Midbrain (tissue), 1 donor: ENCODE measurements around the gene SSH3.

Experiments
- DNase-seq: peaks from one replicate; lab custom pipeline; 2025; lab: John Stamatoyannopoulos, UW

Gene SSH3

GRCh38 chr11:67268081-67268961 is 35.0 kb upstream of the SSH3 start:
- DNase-seq: no peak

GRCh38 chr11:67268962-67269268 is 34.4 kb upstream of the SSH3 start:
- no peak for DNase-seq

- DNase-seq: no peak
Observed at GRCh38 chr11:67269401-67270255, 33.7 kb upstream of the SSH3 start.

- DNase-seq: peak; percentile 31
Observed at GRCh38 chr11:67270256-67271204, 32.8 kb upstream of the SSH3 start.

- DNase-seq: no peak
Observed at GRCh38 chr11:67271205-67271540, 32.2 kb upstream of the SSH3 start.

GRCh38 chr11:67271541-67272284 is 31.6 kb upstream of the SSH3 start:
- no peak for DNase-seq

- no peak for DNase-seq
Observed at GRCh38 chr11:67272327-67273259, 30.7 kb upstream of the SSH3 start.

- no peak for DNase-seq
Observed at GRCh38 chr11:67273260-67273990, 29.9 kb upstream of the SSH3 start.

GRCh38 chr11:67274768-67275605 is 28.3 kb upstream of the SSH3 start:
- no peak for DNase-seq

- no peak for DNase-seq
Observed at GRCh38 chr11:67275606-67276409, 27.5 kb upstream of the SSH3 start.

GRCh38 chr11:67276781-67277230 is 26.5 kb upstream of the SSH3 start:
- DNase-seq: no peak

- DNase-seq: peak; percentile 40
Observed at GRCh38 chr11:67277231-67277961, 25.9 kb upstream of the SSH3 start.

- no peak for DNase-seq
Observed at GRCh38 chr11:67278135-67278938, 25.0 kb upstream of the SSH3 start.

GRCh38 chr11:67278939-67279588 is 24.3 kb upstream of the SSH3 start:
- no peak for DNase-seq

GRCh38 chr11:67279589-67280340 is 23.6 kb upstream of the SSH3 start:
- no peak for DNase-seq
